Neural crest cell (in vitro differentiated cells): ENCODE measurements around the gene TBC1D4. TPM values are rescaled to one million over a fixed set of nuclear protein-coding genes. Genes with fewer than 3 reads are reported as not detected.

Source experiments
- DNase-seq: peaks from one replicate; pipeline ENCODE4 v3.0.0; 2021; ENCODE audit warnings: low read depth, mixed read lengths, low spot score
- H3K27ac Mint-ChIP-seq: one replicate; pipeline ENCODE4 v1.8.0; 2021; ENCODE audit warnings: mild to moderate bottlenecking, mixed read lengths; ENCODE audit not compliant: unreplicated experiment
- H3K27me3 Mint-ChIP-seq: 2 replicates; pipeline ENCODE4 v1.8.0; 2021; ENCODE audit warnings: low read depth, mild to moderate bottlenecking, mixed read lengths
- H3K36me3 Mint-ChIP-seq: 2 replicates; pipeline ENCODE4 v1.8.0; 2021; ENCODE audit warnings: low read depth, mild to moderate bottlenecking, mixed read lengths
- H3K4me1 Mint-ChIP-seq: 2 replicates; pipeline ENCODE4 v1.8.0; 2021; ENCODE audit warnings: mixed read lengths
- H3K4me3 Mint-ChIP-seq: one replicate; pipeline ENCODE4 v1.8.0; 2021; ENCODE audit warnings: mild to moderate bottlenecking, mixed read lengths
- H3K9me3 Mint-ChIP-seq: 2 replicates; pipeline ENCODE4 v1.8.0; 2021; ENCODE audit warnings: mixed read lengths
- total RNA-seq: library from RNA; stranded (reverse); gene quantifications from 2 replicates; pipeline ENCODE4 v1.2.1, GENCODE V29; 2021
- TF ChIP-seq, protein P1 (sequence below): fragments of 200-600 bp; sonication (generic); conservative IDR thresholded peaks from 2 replicates; pipeline ENCODE4 v1.5.0; 2021; ENCODE audit warnings: antibody characterized with exemption, mild to moderate bottlenecking

TBC1D4 gene
- total RNA-seq, 1 donor from 2014 or later = 13.4 TPM

- TF ChIP-seq, protein P1, sequence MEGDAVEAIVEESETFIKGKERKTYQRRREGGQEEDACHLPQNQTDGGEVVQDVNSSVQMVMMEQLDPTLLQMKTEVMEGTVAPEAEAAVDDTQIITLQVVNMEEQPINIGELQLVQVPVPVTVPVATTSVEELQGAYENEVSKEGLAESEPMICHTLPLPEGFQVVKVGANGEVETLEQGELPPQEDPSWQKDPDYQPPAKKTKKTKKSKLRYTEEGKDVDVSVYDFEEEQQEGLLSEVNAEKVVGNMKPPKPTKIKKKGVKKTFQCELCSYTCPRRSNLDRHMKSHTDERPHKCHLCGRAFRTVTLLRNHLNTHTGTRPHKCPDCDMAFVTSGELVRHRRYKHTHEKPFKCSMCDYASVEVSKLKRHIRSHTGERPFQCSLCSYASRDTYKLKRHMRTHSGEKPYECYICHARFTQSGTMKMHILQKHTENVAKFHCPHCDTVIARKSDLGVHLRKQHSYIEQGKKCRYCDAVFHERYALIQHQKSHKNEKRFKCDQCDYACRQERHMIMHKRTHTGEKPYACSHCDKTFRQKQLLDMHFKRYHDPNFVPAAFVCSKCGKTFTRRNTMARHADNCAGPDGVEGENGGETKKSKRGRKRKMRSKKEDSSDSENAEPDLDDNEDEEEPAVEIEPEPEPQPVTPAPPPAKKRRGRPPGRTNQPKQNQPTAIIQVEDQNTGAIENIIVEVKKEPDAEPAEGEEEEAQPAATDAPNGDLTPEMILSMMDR = no peak
- Mint-ChIP-seq H3K9me3 (peaks cover 4% of the 10 kb centered on the region), H3K36me3 (peaks cover 9% of the 10 kb centered on the region), H3K4me1 (peaks cover 6% of the 10 kb centered on the region), H3K27ac (no peak overlapping the region), H3K27me3 (no peaks in the 10 kb centered on the region), H3K4me3 (no peak overlapping the region)
- no peak for DNase-seq
Observed at GRCh38 chr13:75468098-75468497, 13.9 kb downstream of the TBC1D4 start.

- H3K4me1 Mint-ChIP-seq = peaks cover 6% of the 10 kb centered on the region
- TF ChIP-seq, protein P1 = no peak
- H3K9me3 Mint-ChIP-seq = peaks cover 4% of the 10 kb centered on the region
- H3K36me3 Mint-ChIP-seq = peaks cover 13% of the 10 kb centered on the region
- DNase-seq = no peak
- no peak overlapping the region for H3K4me3 Mint-ChIP-seq
- no peak overlapping the region for H3K27ac Mint-ChIP-seq
- H3K27me3 Mint-ChIP-seq = no peaks in the 10 kb centered on the region
Observed at GRCh38 chr13:75467040-75467728, 14.8 kb downstream of the TBC1D4 start.

GRCh38 chr13:75465236-75465635, 16.7 kb downstream of the TBC1D4 start:
- TF ChIP-seq, protein P1 = no peak
- no peaks in the 10 kb centered on the region for H3K27me3 Mint-ChIP-seq
- peaks cover 15% of the 10 kb centered on the region for H3K36me3 Mint-ChIP-seq
- H3K4me3 Mint-ChIP-seq = no peak overlapping the region
- peaks cover 6% of the 10 kb centered on the region for H3K9me3 Mint-ChIP-seq
- H3K27ac Mint-ChIP-seq = no peak overlapping the region
- peaks cover 6% of the 10 kb centered on the region for H3K4me1 Mint-ChIP-seq
- DNase-seq = no peak

DNA sequence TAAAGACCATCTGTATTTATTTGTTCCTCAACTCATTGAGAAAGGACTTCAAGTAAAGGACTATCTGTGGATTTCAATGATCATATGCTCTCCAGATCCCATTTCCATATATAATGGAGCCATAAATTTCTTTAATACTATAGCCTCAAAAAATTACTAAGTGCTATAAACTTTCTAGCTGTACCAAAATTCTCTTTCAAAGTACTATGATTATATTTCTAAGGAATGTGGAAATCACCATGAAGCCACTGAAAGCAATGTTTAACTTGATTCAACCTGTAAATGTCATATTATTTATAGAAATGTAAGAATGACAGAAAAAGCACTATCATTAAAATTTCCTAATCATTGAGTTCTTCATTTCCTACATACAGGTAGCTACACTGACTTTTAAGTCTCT, 20.7 kb downstream of the TBC1D4 start:
- H3K4me3 Mint-ChIP-seq = no peak overlapping the region
- H3K27ac Mint-ChIP-seq = no peak overlapping the region
- TF ChIP-seq, protein P1 = no peak
- H3K4me1 Mint-ChIP-seq = peaks cover 7% of the 10 kb centered on the region
- H3K27me3 Mint-ChIP-seq = no peaks in the 10 kb centered on the region
- peaks cover 16% of the 10 kb centered on the region for H3K36me3 Mint-ChIP-seq
- peaks cover 8% of the 10 kb centered on the region for H3K9me3 Mint-ChIP-seq
- DNase-seq = no peak

DNA sequence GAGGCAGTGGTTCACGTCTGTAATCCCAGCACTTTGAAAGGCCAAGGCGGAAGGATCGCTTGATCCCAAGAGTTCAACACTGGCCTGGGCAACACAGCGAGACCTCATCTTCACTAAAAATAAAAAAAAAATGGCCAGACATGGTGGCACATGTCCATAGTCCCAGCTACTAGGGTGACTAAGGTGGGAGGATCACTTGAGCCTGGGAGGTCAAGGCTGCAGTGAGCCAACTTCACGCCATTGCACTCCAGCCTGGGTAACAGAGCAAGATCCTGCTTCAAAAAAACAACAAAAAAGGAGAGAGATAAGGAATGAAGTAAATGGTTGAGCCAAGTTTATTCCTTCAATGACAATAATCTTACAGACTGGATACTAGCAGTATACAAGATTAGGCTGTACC, 21.3 kb downstream of the TBC1D4 start:
- H3K36me3 Mint-ChIP-seq = peaks cover 13% of the 10 kb centered on the region
- H3K27ac Mint-ChIP-seq = no peak overlapping the region
- H3K27me3 Mint-ChIP-seq = no peaks in the 10 kb centered on the region
- H3K4me1 Mint-ChIP-seq = peaks cover 7% of the 10 kb centered on the region
- no peak overlapping the region for H3K4me3 Mint-ChIP-seq
- peaks cover 5% of the 10 kb centered on the region for H3K9me3 Mint-ChIP-seq
- no peak for DNase-seq
- TF ChIP-seq, protein P1 = no peak
